Lower leg skin (tissue), 3 donors: ENCODE results near the gene HEPH.
"Not testable (repeated sequence)": the region's sequence is repeated elsewhere in the genome, so short reads cannot be mapped to it uniquely, and the experiment has no call there.

Source experiments
- CTCF ChIP-seq, 3 donors: fragments of 450-650 bp; IDR thresholded peaks; one replicate each; pipeline ENCODE4 v1.5.1; 2016; ENCODE audit warnings: antibody characterized with exemption in 3 of 3, mild to moderate bottlenecking in 3 of 3, moderate library complexity in 2 of 3
- POLR2A ChIP-seq, 2 donors: fragments of 450-650 bp; IDR thresholded peaks; one replicate each; pipeline ENCODE4 v1.6.1; 2016 to 2017; ENCODE audit warnings: antibody characterized with exemption in 2 of 2, mild to moderate bottlenecking in 1 of 2, moderate library complexity in 1 of 2

- TF ChIP-seq CTCF, POLR2A (IDR thresholded peaks at IDR 0.05): not testable (repeated sequence)
Observed at GRCh38 chrX:66233904-66234303, 69.9 kb downstream of the HEPH start.
